Mucosa of stomach (tissue), 1 donor: Measurements from ENCODE around the gene RHOT1.
"Not testable (repeated sequence)": the region's sequence is repeated elsewhere in the genome, so short reads cannot be mapped to it uniquely, and the experiment has no call there.

Experiments
- H3K27me3 ChIP-seq: one replicate; pipeline ENCODE4 v1.7.0; 2013; ENCODE audit warnings: mild to moderate bottlenecking, low read length; ENCODE audit not compliant: control insufficient read depth, insufficient read depth
- H3K36me3 ChIP-seq: one replicate; pipeline ENCODE4 v1.7.0; 2013; ENCODE audit warnings: low read length; ENCODE audit not compliant: control insufficient read depth, insufficient read depth
- H3K4me1 ChIP-seq: one replicate; pipeline ENCODE4 v1.7.0; 2013; ENCODE audit warnings: mild to moderate bottlenecking, low read length; ENCODE audit not compliant: control insufficient read depth, insufficient read depth
- H3K4me3 ChIP-seq: one replicate; pipeline ENCODE4 v1.7.0; 2013; ENCODE audit warnings: low read length
- H3K9ac ChIP-seq: one replicate; pipeline ENCODE4 v1.7.0; 2013; ENCODE audit warnings: mild to moderate bottlenecking, low read length, moderate library complexity
- H3K9me3 ChIP-seq: one replicate; pipeline ENCODE4 v1.7.0; 2013; ENCODE audit warnings: mild to moderate bottlenecking, low read length, moderate library complexity; ENCODE audit not compliant: control insufficient read depth
- donor health status: Pancreatic carcinoma.

RHOT1 gene

DNA sequence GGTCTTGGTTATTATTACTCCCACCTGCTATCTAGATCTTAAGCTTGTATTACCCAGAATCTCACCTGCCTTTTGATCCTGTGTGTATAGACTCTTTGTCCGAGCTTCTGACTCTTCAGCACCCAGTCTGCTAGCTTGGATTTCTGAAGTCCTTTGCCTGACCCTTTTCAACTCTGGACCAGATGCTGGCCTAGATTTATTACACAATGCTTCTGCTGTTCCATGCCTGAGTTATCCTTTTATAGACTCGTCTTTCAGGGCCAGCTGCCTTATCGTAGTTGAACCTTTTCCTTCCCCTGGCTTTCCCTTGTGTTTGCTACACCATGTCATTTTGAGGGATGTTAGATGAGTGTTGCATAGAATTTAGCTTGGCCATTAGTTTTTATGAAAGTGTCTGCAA, 32.6 kb downstream of the RHOT1 start:
- H3K4me3 ChIP-seq: no peak overlapping the region
- no peaks in the 10 kb centered on the region for H3K4me1 ChIP-seq
- no peaks in the 10 kb centered on the region for H3K36me3 ChIP-seq
- no peaks in the 10 kb centered on the region for H3K9me3 ChIP-seq
- no peak overlapping the region for H3K9ac ChIP-seq
- no peaks in the 10 kb centered on the region for H3K27me3 ChIP-seq

DNA sequence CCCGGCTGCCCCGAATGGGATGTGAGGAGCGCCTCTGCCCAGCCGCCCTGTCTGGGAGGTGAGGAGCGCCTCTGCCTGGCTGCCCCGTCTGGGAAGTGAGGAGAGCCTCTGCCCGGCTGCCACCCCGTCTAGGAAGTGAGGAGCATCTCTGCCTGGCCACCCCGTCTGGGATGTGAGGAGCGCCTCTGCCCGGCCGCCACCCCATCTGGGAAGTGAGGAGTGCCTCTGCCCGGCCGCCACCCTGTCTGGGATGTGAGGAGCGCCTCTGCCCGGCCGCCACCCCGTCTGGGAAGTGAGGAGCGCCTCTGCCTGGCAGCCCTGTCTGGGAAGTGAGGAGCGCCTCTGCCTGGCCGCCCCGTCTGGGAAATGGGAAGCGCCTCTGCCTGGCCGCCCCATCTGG, 36.4 kb downstream of the RHOT1 start:
- not testable (repeated sequence) for H3K36me3 ChIP-seq, H3K9ac ChIP-seq, H3K9me3 ChIP-seq, H3K27me3 ChIP-seq, H3K4me1 ChIP-seq, H3K4me3 ChIP-seq

DNA sequence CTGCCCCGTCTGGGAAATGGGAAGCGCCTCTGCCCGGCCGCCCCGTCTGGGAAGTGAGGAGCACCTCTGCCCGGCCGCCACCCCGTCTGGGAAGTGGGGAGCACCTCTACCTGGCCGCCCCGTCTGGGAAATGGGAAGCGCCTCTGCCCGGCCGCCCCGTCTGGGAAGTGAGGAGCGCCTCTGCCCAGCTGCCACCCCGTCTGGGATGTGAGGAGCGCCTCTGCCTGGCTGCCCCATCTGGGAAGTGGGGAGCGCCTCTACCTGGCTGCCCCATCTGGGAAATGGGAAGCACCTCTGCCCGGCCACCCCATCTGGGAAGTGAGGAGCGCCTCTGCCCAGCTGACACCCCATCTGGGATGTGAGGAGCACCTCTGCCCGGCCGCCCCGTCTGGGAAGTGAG, 36.8 kb downstream of the RHOT1 start:
- H3K4me1 ChIP-seq, H3K4me3 ChIP-seq, H3K36me3 ChIP-seq, H3K9ac ChIP-seq, H3K27me3 ChIP-seq, H3K9me3 ChIP-seq: not testable (repeated sequence)

DNA sequence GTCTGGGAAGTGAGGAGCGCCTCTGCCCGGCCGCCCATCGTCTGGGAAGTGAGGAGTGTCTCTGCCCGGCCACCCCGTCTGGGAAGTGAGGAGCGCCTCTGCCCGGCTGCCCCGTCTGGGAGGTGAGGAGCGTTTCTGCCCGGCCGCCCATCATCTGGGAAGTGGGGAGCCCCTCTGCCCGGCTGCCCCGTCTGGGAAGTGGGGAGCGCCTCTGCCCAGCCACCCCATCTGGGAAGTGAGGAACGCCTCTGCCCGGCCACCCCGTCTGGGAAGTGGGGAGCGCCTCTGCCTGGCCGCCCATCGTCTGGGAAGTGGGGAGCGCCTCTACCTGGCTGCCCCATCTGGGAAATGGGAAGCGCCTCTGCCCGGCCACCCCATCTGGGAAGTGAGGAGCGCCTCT, 37.2 kb downstream of the RHOT1 start:
- not testable (repeated sequence) for H3K9me3 ChIP-seq, H3K4me1 ChIP-seq, H3K4me3 ChIP-seq, H3K27me3 ChIP-seq, H3K9ac ChIP-seq, H3K36me3 ChIP-seq

DNA sequence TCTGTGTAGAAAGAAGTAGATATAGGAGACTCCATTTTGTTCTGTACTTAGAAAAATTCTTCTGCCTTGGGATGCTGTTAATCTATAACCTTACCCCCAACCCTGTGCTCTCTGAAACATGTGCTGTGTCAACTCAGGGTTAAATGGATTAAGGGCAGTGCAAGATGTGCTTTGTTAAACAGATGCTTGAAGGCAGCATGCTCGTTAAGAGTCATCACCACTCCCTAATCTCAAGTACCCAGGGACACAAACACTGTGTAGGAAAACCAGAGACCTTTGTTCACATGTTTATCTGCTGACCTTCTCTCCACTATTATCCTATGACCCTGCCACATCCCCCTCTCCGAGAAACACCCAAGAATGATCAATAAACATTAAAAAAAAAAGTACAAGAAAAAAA, 38.0 kb downstream of the RHOT1 start:
- not testable (repeated sequence) for H3K9me3 ChIP-seq, H3K36me3 ChIP-seq, H3K4me1 ChIP-seq, H3K27me3 ChIP-seq, H3K4me3 ChIP-seq, H3K9ac ChIP-seq

DNA sequence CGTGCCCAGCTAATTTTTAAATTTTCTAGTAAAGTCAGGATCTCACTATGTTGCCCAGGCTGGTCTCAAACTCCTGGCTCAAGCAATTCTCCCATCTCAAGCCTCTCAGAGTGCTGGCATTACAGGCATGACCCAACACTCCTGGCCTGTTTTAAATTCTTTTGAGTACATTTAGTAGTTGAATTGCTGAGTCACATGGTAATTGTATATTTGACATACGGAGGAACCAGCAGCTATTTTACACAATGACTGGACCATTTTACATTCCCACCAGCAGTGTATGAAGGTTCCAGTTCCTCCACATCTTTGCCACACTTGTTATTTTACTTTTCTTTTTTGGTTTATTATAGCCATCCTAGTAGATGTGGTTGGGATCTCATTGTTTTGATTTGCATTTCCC, 43.6 kb downstream of the RHOT1 start:
- Histone ChIP-seq H3K36me3 (no peaks in the 10 kb centered on the region), H3K27me3 (no peaks in the 10 kb centered on the region), H3K9ac (no peak overlapping the region), H3K4me3 (no peak overlapping the region), H3K4me1 (no peaks in the 10 kb centered on the region), H3K9me3 (no peaks in the 10 kb centered on the region)

DNA sequence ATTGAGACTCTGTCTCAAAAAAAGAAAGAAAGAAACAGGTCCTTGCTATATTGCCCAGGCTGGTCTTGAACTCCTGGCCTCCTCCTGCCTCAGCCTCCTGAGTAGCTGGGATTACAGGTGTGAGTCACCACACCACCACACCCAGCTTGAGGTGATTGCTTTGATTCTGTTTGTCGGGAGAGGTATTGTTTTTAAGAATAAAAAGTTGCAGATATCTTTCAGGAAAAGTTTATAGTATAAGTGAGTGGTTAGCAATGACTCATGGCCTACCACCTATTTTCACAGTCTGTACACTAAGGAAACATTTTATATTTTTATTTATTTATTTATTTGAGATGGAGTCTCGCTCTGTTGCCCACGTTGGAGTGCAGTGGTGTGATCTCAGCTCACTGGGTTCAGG, 45.0 kb downstream of the RHOT1 start:
- Histone ChIP-seq H3K4me1 (no peaks in the 10 kb centered on the region), H3K9me3 (no peaks in the 10 kb centered on the region), H3K9ac (no peak overlapping the region), H3K36me3 (no peaks in the 10 kb centered on the region), H3K27me3 (no peaks in the 10 kb centered on the region), H3K4me3 (no peak overlapping the region)

DNA sequence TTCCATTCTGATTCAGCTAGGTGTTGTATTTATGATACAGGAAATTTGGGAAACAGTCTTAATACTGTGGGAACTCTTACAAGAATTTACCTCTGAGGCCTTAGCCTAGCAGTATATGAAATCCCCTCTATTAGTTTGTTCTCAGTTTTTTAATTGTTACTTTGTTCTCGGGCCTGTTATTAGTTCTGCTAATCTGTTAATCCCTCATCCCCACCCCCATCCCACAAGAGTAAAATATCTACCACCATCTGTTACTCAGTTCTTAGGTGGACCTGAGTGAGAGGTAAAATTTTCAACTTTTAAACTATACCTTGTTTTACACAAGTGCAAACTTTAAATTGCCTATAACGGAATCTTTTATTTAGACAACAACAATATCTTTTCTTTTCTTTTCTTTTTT, 47.0 kb downstream of the RHOT1 start:
- Histone ChIP-seq H3K4me3 (no peak overlapping the region), H3K27me3 (no peaks in the 10 kb centered on the region), H3K36me3 (no peaks in the 10 kb centered on the region), H3K9ac (no peak overlapping the region), H3K4me1 (no peaks in the 10 kb centered on the region), H3K9me3 (no peaks in the 10 kb centered on the region)

DNA sequence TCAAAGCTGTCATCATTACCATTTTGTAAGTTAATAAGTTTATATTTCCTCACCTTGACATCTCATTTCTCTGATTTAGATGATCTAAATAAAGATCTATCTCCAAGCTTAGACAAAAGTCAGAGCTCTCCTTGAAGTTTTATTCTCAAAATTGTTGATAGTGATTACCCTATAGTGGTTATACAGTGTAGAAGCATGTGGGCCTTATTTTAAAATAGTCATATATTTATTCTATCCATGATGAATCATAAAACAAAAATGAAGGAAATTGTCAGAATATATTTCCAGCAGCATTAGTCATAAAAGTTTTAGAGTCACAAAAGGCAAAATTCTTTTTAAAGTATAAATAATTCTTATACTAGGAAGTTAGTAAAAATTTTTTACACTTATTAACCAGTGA, 49.0 kb downstream of the RHOT1 start:
- no peak overlapping the region for H3K4me3 ChIP-seq
- no peak overlapping the region for H3K9ac ChIP-seq
- no peaks in the 10 kb centered on the region for H3K36me3 ChIP-seq
- no peaks in the 10 kb centered on the region for H3K4me1 ChIP-seq
- no peaks in the 10 kb centered on the region for H3K9me3 ChIP-seq
- no peaks in the 10 kb centered on the region for H3K27me3 ChIP-seq

DNA sequence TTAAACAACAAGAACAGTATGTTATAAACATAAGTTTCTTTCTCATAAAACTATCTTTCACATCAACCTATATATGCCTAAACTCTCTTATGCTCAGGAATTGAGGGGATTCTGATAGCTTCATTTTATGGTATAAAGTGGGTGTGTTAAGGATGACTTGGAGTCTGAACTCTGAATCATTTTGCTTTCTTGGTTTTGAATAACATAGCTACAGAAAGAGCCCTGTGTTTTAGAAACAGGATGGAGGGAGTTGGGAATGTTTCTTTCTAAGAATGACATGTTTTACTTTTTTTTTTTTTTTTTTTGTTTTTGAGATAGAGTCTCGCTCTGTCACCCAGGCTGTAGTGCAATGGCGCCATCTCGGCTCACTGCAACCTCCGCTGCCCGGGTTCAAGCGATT, 50.1 kb downstream of the RHOT1 start:
- no peak overlapping the region for H3K9ac ChIP-seq
- no peaks in the 10 kb centered on the region for H3K9me3 ChIP-seq
- no peak overlapping the region for H3K4me3 ChIP-seq
- H3K36me3 ChIP-seq: no peaks in the 10 kb centered on the region
- no peaks in the 10 kb centered on the region for H3K4me1 ChIP-seq
- no peaks in the 10 kb centered on the region for H3K27me3 ChIP-seq

DNA sequence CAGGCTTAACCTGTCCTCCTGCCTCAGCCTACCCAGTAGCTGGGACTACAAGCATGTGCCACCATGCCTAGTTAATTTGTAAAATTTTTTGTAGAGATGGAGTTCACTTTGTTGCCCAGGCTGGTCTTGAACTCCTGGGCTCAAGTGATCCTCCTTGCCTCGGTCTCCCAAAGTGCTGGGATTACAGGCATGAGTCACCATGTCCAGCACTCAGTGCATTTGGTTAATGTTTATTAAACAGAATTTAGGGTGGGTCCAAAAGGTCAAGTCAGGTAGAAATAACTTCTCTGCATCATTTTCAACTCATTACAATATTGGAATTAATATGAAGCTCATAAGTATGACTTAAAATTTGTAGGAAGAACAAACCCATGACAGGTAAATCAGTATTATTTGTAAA, 55.7 kb downstream of the RHOT1 start:
- Histone ChIP-seq H3K4me3 (no peak overlapping the region), H3K9ac (no peak overlapping the region), H3K27me3 (no peaks in the 10 kb centered on the region), H3K4me1 (no peaks in the 10 kb centered on the region), H3K9me3 (no peaks in the 10 kb centered on the region), H3K36me3 (no peaks in the 10 kb centered on the region)

DNA sequence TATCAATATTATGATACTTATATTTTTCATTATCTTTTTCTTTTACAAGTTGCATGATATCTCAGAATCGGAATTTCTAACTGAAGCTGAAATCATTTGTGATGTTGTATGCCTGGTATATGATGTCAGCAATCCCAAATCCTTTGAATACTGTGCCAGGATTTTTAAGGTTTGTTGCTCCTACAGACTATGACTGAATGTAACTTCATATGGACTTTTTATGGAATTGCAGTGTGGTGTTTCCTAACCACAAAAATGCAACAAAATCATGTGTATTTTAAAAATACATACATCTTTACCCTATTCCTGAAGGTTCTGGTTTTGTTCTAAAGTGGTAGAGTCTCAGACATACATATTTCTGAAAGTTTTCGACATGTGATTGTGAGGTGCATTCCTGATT, 64.6 kb downstream of the RHOT1 start:
- H3K4me3 ChIP-seq: no peak overlapping the region
- no peaks in the 10 kb centered on the region for H3K36me3 ChIP-seq
- H3K27me3 ChIP-seq: no peaks in the 10 kb centered on the region

DNA sequence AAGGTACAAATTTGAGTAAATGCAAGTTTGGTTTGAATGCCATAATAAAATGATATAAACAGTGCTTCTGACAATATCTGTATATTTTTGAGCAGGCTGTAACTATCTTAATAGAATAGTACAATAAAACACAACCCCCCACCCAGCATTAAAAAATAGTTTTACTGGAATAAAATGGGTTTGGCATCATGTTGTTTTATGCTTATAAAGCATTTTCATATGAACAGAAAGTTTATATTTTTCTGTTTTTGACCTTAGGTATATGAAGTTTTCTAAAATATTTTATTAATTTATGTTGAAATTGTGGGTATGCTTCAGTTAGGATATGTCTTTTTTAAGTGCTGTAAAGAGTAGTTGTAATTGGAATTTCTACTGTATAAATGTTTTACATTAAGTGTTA, 66.1 kb downstream of the RHOT1 start:
- Histone ChIP-seq H3K9me3 (no peaks in the 10 kb centered on the region), H3K36me3 (no peaks in the 10 kb centered on the region), H3K4me3 (no peak overlapping the region)

More for the DNA sequence above, 64.6 kb downstream of the RHOT1 start:
- Histone ChIP-seq H3K9ac (no peak overlapping the region), H3K4me1 (peaks cover 15% of the 10 kb centered on the region), H3K9me3 (no peaks in the 10 kb centered on the region)

More for the DNA sequence above, 66.1 kb downstream of the RHOT1 start:
- Histone ChIP-seq H3K27me3 (no peaks in the 10 kb centered on the region), H3K9ac (no peak overlapping the region), H3K4me1 (peaks cover 15% of the 10 kb centered on the region)
